Measurements from ENCODE around the gene ZCCHC2. TPM values are rescaled to one million over a fixed set of nuclear protein-coding genes. Genes with fewer than 3 reads are reported as not detected.

The ZCCHC2 gene
- total and polyA plus RNA-seq, 2 of the 4 experiments (the other 2 are of a cell fraction), result 3.2 to 3.6 TPM

- peaks cover 2% of the 10 kb centered on the region; the same call in 1 of the 2 replicates for H3K27me3 ChIP-seq (ENCODE audit: control insufficient read depth, insufficient read depth, low read length)
- H3K9ac ChIP-seq (ENCODE audit: low read depth, low read length), result no peak overlapping the region
- no peaks in the 10 kb centered on the region for H3K9me3 ChIP-seq (ENCODE audit: control insufficient read depth, insufficient read depth, low read length)
- dilution Hi-C loops (cut with HindIII; ENCODE audit: low sequenced_read_pairs, unreplicated experiment), result no loop called here
- H4K20me1 ChIP-seq (ENCODE audit: insufficient read depth, low read length), result peaks cover 3% of the 10 kb centered on the region; the same call in 1 of the 2 replicates
- H4K5ac ChIP-seq (ENCODE audit: low read depth, low read length), result no peak overlapping the region
- no peak overlapping the region for H4K91ac ChIP-seq (ENCODE audit: insufficient read depth, low read depth, low read length)
- H2BK120ac ChIP-seq (ENCODE audit: low read depth, low read length), result no peak overlapping the region
- H3K4me2 ChIP-seq (ENCODE audit: low read depth, low read length), result no peak overlapping the region
- H3K56ac ChIP-seq (ENCODE audit: extremely low read depth, insufficient read depth, low read length), result no peak overlapping the region
- H3K27ac ChIP-seq (ENCODE audit: insufficient read depth, low read length), result no peak overlapping the region
- no peak for ATAC-seq (ENCODE audit: low read depth)
- no peak for TF ChIP-seq SMC3 (IDR thresholded peaks at IDR 0.05; ENCODE audit: low read depth, low read length)
- TF ChIP-seq CHD1 (IDR thresholded peaks at IDR 0.05; ENCODE audit: low read depth, low read length), result no peak
- TF ChIP-seq NFE2L2 (IDR thresholded peaks at IDR 0.05; ENCODE audit: low read depth, low read length), result no peak
- no peak overlapping the region for H3K4me3 ChIP-seq (ENCODE audit: insufficient read depth, low read depth, low read length)
- DNase-seq, result no peak
- CTCF ChIA-PET, result interaction anchor here (0.7 to 0.9 kb wide), 2 partner anchors 99 to 259 kb away, joined by 3 to 4 read pairs; no protein-coding TSS in a partner anchor
- H3K23ac ChIP-seq (ENCODE audit: low read depth, low read length), result no peak overlapping the region
- H2BK15ac ChIP-seq (ENCODE audit: low read depth, low read length), result no peak overlapping the region
- no peak overlapping the region for H4K8ac ChIP-seq (ENCODE audit: low read depth in 2 of 2, low read length in 2 of 2)
- no CpG with 5 or more reads among the region's 4 CpGs for WGBS, 2 experiments (ENCODE audit: extremely low coverage in 2 of 2, insufficient read length in 1 of 2)
- H2AK5ac ChIP-seq (ENCODE audit: low read depth, low read length), result no peak overlapping the region
- H3K18ac ChIP-seq (ENCODE audit: low read depth, low read length), result no peak overlapping the region
- no peak overlapping the region for H2BK5ac ChIP-seq (ENCODE audit: low read depth, low read length, poor library complexity, severe bottlenecking)
- no peak overlapping the region for H2AK9ac ChIP-seq (replicated peaks; ENCODE audit: low read depth, low read length, poor library complexity)
- H3K79me1 ChIP-seq (ENCODE audit: low read depth in 1 of 2, low read length in 2 of 2), result peaks cover 6 to 13% of the 10 kb centered on the region in 2 experiments; a peak in 3 of 4 replicates
- no TSS peak for BruUV-seq (replicated peaks)
- no peak overlapping the region for H2BK20ac ChIP-seq (ENCODE audit: low read depth, low read length)
- H3K4ac ChIP-seq (ENCODE audit: low read depth, low read length), result no peak overlapping the region
- H3K36me3 ChIP-seq (ENCODE audit: control insufficient read depth, insufficient read depth, low read length), result no peaks in the 10 kb centered on the region
- peaks cover 4% of the 10 kb centered on the region; the same call in 1 of the 2 replicates for H3K9me1 ChIP-seq (ENCODE audit: insufficient read depth, low read length)
- H2AFZ ChIP-seq (replicated peaks; ENCODE audit: low read length, poor library complexity), result no peak overlapping the region
- no peak overlapping the region for H3K14ac ChIP-seq (replicated peaks; ENCODE audit: low read depth, low read length)
- H3K4me1 ChIP-seq (ENCODE audit: control insufficient read depth, insufficient read depth, low read length), result peaks cover under 1% of the 10 kb centered on the region; the same call in 1 of the 2 replicates
- intact Hi-C loops (cut with micrococcal nuclease), result loop anchor here (10.0 kb wide), 6 partner anchors 264 to 914 kb away; partner anchors contain the start of genes PIGN and RELCH
- POLR2A ChIA-PET (ENCODE audit: unreplicated experiment), result no interaction called here
- in situ Hi-C loops (cut with MboI; ENCODE audit: low sequenced_read_pairs), result no loop called here
Measured at GRCh38 chr18:62521082-62521481, 1.7 kb upstream of the ZCCHC2 start.

Measured in IMR-90 (cell line).